GM13977 (cell line): ENCODE results near the gene TMEM131L.
"Not testable (repeated sequence)": the region's sequence is repeated elsewhere in the genome, so short reads cannot be mapped to it uniquely, and the experiment has no call there.

Source experiments
- DNase-seq: peaks from one replicate; pipeline ENCODE4 v3.0.0; 2012; ENCODE audit warnings: low spot score
- in situ Hi-C: fragments of 300-500 bp; cut with MboI; formaldehyde crosslinking; loops from one replicate; pipeline ENCODE4 v1.12.0; 2022; ENCODE audit warnings: low sequenced_read_pairs, low pct_unique_long_range_greater_than_20kb, mixed read lengths, inconsistent platforms; ENCODE audit not compliant: unreplicated experiment
- TF ChIP-seq, protein P1 (sequence below): IDR thresholded peaks from 2 replicates; pipeline ENCODE4 v1.5.1; 2012; ENCODE audit warnings: mild to moderate bottlenecking, control low read depth; ENCODE audit not compliant: insufficient read depth; ENCODE audit errors: extremely low read depth, missing control alignments

The TMEM131L gene

DNA sequence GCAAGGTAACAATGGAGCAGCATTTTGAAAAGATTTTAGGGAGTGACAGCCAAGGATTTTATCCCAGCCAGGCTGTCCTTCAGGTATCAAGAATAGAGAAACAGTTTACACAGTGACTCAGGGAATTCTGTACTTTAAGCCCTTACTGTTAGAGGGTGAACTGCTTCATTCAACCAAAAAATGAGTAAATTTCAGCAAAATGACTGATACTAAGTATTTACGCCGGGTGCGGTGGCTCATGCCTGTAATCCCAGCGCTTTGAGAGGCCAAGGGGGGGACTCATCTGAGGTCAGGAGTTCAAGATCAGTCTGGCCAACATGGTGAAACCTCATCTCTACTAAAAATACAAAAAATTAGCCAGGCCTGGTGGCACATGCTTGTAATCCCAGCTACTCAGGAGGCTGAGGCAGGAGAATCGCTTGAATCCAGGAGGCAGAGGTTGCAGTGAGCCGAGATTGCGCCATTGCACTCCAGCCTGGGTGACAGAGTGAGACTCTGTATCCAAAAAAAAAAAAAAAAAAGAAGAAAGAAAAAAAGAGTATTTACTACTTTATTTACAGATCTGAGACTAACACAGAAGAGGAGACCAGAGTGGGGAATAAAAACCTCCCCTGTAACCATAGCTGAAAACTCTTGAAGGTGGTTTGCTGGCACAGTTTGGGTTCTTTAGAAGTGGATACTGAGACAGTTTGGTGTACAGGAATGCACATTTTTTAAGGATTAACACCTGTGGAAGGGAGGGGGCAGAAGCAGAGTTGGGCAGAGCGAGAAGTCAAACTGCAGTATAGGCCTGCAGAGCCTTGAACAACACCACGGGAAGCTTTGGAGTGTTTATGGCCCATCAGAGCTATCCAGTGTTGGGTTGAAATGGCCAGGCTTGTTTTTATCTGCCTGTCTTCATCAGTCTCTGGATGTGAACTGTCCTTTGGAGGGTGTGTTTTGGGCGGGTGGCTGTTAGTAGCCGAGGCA, 40.5 kb downstream of the TMEM131L start:
- in situ Hi-C loops: no loop called here
- DNase-seq: no peak
- TF ChIP-seq, protein P1, sequence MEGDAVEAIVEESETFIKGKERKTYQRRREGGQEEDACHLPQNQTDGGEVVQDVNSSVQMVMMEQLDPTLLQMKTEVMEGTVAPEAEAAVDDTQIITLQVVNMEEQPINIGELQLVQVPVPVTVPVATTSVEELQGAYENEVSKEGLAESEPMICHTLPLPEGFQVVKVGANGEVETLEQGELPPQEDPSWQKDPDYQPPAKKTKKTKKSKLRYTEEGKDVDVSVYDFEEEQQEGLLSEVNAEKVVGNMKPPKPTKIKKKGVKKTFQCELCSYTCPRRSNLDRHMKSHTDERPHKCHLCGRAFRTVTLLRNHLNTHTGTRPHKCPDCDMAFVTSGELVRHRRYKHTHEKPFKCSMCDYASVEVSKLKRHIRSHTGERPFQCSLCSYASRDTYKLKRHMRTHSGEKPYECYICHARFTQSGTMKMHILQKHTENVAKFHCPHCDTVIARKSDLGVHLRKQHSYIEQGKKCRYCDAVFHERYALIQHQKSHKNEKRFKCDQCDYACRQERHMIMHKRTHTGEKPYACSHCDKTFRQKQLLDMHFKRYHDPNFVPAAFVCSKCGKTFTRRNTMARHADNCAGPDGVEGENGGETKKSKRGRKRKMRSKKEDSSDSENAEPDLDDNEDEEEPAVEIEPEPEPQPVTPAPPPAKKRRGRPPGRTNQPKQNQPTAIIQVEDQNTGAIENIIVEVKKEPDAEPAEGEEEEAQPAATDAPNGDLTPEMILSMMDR: no peak

DNA sequence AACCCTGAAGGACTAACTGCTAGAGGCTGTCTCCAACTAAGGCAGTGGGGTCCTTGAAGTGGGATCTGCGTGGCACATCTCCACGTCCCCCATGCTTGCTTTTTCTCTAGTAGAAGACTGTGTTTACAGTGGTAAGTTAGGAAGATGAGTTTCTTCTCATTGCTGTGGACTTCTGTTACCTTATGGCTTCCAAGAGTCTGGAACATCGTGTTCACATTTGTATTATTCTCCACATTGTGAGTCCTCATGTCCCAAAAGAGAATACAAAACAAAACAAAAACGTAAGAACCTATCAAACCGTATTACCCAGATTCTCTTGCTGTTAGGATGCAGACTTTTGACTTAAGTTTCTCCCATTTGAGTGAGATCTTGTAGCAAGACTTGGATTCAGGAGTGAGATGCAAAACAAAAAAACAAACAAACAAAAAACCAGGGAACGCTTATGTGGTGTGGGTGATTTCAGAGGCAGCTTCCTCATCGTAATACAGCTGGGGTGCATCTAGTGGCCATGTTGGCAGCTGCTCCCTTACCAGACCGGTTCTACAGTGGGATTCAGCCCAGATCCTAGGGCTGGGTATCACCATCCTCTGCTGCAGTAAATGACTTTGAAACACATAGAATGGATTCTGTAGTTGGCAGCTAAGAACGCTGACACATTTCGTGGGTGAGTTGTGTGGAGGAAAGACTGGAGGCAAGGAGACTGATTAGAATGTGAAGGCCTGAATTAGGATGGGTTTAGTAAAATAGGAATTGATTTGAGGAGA, 41.3 kb downstream of the TMEM131L start:
- DNase-seq: no peak
- in situ Hi-C loops: no loop called here
- TF ChIP-seq, protein P1: no peak

DNA sequence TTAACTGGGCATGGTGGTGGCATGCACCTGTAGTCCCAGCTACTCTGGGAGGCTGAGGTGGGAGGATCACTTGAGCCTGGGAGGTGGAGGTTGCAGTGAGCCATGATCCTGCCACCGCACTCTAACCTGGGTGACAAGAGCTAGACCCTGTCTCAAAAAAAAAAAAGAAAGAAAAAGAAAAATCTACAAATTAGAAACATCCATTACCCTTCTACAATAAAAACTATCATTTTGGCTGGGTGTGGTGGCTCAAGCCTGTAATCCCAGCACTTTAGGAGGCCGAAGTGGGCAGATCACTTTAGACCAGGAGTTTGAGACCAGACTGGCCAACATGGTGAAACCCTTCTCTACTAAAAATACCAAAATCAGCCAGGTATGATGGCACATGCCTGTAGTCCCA, 43.1 kb downstream of the TMEM131L start:
- in situ Hi-C loops, DNase-seq: not testable (repeated sequence)

DNA sequence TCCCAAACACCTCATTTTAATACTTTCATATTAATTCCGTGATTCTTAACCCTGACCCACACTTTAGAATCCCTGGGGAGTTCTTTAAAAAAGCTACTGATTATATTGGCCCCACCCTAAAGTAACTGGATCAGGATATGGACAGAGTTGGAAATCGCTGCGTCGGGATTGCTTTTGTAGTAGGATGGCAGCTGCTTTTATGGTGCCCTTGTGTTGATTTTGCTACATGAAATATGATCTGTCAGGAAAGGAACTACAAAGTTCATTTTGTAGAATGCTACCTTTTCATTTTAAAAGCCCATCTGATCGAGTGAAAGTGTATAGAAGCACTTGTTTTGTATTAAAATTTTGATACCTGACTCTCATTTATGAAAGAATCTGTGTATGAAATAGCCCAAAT, 43.6 kb downstream of the TMEM131L start:
- TF ChIP-seq, protein P1: no peak
- DNase-seq: no peak
- in situ Hi-C loops: no loop called here

DNA sequence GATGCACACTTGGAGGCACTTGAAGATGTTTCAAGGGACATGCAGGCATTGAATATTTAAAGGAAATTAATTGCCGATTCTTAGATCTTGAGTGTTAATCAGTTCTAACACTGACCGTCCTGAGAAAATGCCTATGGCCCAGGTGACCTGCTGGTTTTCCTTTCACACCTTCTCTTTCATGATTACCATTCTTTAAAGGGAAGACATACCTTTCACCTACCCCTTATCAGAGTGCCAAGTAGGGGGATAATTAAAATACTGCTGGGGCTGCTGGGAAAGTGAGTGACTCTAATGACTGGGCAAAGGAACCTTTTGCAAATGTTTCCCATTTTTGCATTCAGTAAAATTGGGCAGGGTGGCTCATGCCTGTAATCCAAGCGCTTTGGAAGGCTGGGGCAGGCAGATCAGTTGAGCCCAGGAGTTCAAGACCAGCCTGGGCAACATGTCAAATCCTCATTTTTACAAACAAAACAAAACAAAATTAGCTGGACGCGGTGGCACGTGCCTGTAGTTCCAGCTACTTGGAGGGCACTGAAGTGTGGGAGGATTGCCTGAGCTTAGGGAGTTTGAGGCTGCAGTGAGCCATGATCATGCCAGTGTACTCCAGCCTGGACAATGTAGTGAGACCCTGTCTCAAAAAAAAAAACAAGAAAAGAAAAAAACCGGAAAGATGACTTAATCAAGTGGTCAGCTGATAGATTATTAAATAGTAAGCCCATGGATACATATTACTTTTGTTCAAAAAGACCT, 44.3 kb downstream of the TMEM131L start:
- DNase-seq: no peak
- TF ChIP-seq, protein P1: no peak
- in situ Hi-C loops: no loop called here

DNA sequence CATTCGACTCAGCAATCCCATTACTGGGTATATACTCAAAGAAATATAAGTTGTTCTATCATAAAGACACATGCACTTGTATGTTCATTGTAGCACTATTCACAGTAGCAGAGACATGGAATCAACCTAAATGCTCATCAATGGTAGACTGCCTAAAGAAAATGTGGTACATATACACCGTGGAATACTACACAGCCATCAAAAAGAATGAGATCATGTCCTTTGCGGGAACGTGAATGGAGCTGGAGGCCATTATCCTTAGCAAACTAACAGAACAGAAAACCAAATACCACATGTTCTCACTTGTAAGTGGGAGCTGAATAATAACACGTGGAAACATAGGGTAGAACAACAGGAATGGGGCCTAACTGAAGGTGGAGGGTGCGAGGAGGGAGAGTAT, 44.9 kb downstream of the TMEM131L start:
- TF ChIP-seq, protein P1: no peak
- DNase-seq: no peak
- in situ Hi-C loops: no loop called here
